ENCODE results near the gene MT1B.
"Not testable (repeated sequence)": the region's sequence is repeated elsewhere in the genome, so short reads cannot be mapped to it uniquely, and the experiment has no call there.

MT1B gene

GRCh38 chr16:56620339-56620897, 31.3 kb upstream of the MT1B start:
- no peak for DNase-seq (ENCODE audit: low read depth in 1 of 2, low spot score in 1 of 2)

GRCh38 chr16:56621665-56622445, 29.8 kb upstream of the MT1B start:
- DNase-seq (ENCODE audit: low read depth in 1 of 2, low spot score in 1 of 2) = not testable (repeated sequence)

GRCh38 chr16:56623184-56623583, 28.5 kb upstream of the MT1B start:
- not testable (repeated sequence) for DNase-seq (ENCODE audit: low read depth in 1 of 2, low spot score in 1 of 2)

GRCh38 chr16:56623637-56624036, 28.0 kb upstream of the MT1B start:
- no peak for DNase-seq (ENCODE audit: low read depth in 1 of 2, low spot score in 1 of 2)

- DNase-seq (ENCODE audit: low read depth in 1 of 2, low spot score in 1 of 2) = peak in 1 of 2 donors; percentile 16
Observed at GRCh38 chr16:56625140-56625942, 26.3 kb upstream of the MT1B start, which contains the start of gene MT1E. Gene MT1E, plus strand, starts transcription at chr16:56625781. Its CDS starts 71 bp downstream, at chr16:56625852.

GRCh38 chr16:56625943-56626654, 25.6 kb upstream of the MT1B start:
- no peak for DNase-seq (ENCODE audit: low read depth in 1 of 2, low spot score in 1 of 2)

- DNase-seq (ENCODE audit: low read depth in 1 of 2, low spot score in 1 of 2) = no peak
Observed at GRCh38 chr16:56626685-56627084, 25.0 kb upstream of the MT1B start.

GRCh38 chr16:56628486-56629350, 23.0 kb upstream of the MT1B start:
- DNase-seq (ENCODE audit: low read depth in 1 of 2, low spot score in 1 of 2) = no peak

GRCh38 chr16:56629531-56629930, 22.2 kb upstream of the MT1B start:
- no peak for DNase-seq (ENCODE audit: low read depth in 1 of 2, low spot score in 1 of 2)

- no peak for DNase-seq (ENCODE audit: low read depth in 1 of 2, low spot score in 1 of 2)
Observed at GRCh38 chr16:56630134-56630533, 21.6 kb upstream of the MT1B start.

GRCh38 chr16:56631197-56631596, 20.5 kb upstream of the MT1B start:
- no peak for DNase-seq (ENCODE audit: low read depth in 1 of 2, low spot score in 1 of 2)

GRCh38 chr16:56631832-56632155, 19.9 kb upstream of the MT1B start:
- DNase-seq (ENCODE audit: low read depth in 1 of 2, low spot score in 1 of 2) = no peak

GRCh38 chr16:56632156-56632847, 19.4 kb upstream of the MT1B start, which contains the start of gene MT1M:
Gene MT1M, plus strand, starts transcription at chr16:56632659. Its CDS starts 73 bp downstream, at chr16:56632732.
- no peak for DNase-seq (ENCODE audit: low read depth in 1 of 2, low spot score in 1 of 2)

GRCh38 chr16:56632848-56633365, 18.8 kb upstream of the MT1B start:
- no peak for DNase-seq (ENCODE audit: low read depth in 1 of 2, low spot score in 1 of 2)

- DNase-seq (ENCODE audit: low read depth in 1 of 2, low spot score in 1 of 2) = no peak
Observed at GRCh38 chr16:56633535-56633934, 18.2 kb upstream of the MT1B start.

GRCh38 chr16:56634715-56635440, 16.8 kb upstream of the MT1B start:
- DNase-seq (ENCODE audit: low read depth in 1 of 2, low spot score in 1 of 2) = no peak

- no peak for DNase-seq (ENCODE audit: low read depth in 1 of 2, low spot score in 1 of 2)
Observed at GRCh38 chr16:56635441-56635967, 16.2 kb upstream of the MT1B start.

- no peak for DNase-seq (ENCODE audit: low read depth in 1 of 2, low spot score in 1 of 2)
Observed at GRCh38 chr16:56636616-56637413, 14.9 kb upstream of the MT1B start.

Data from activated T-helper 1 cell treated with anti-CD3 and anti-CD28 coated beads, Interleukin-2, amount 50 U/mL, for 16 hours (primary cell).